Ovary (tissue), 1 donor: ENCODE results near the gene CCL4.

Experiments used
- EP300 ChIP-seq: sonication (generic); formaldehyde crosslinking; IDR thresholded peaks from one replicate; pipeline ENCODE4 v1.6.1; 2017; ENCODE audit warnings: antibody characterized with exemption
- POLR2A ChIP-seq: fragments of 450-650 bp; IDR thresholded peaks from one replicate; pipeline ENCODE4 v1.6.1; 2017; ENCODE audit warnings: antibody characterized with exemption, mild to moderate bottlenecking, moderate library complexity

GRCh38 chr17:36092230-36092629 is 11.4 kb upstream of the CCL4 start:
- no peak for TF ChIP-seq POLR2A
- TF ChIP-seq EP300, result no peak
